Liver (tissue), 9 donors: ENCODE measurements around the gene CEP128. TPM values are rescaled to one million over a fixed set of nuclear protein-coding genes. Genes with fewer than 3 reads are reported as not detected.

Experiments
- DNase-seq: peaks from one replicate; pipeline ENCODE4 v3.0.0-alpha.2; 2017; ENCODE audit warnings: low spot score
- H3K27ac ChIP-seq, 2 donors: one replicate each; pipeline ENCODE4 v1.7.0; 2013; ENCODE audit warnings: inconsistent platforms in 2 of 2, low read length in 2 of 2, control low read depth in 1 of 2, low read depth in 1 of 2, mild to moderate bottlenecking in 1 of 2
- H3K27me3 ChIP-seq, 4 donors: one replicate each; pipeline versions ENCODE4 v1.6.1 to v1.7.0; 2013; ENCODE audit warnings: low read length in 3 of 4, inconsistent platforms in 1 of 4, mild to moderate bottlenecking in 1 of 4, moderate library complexity in 1 of 4; ENCODE audit not compliant: control insufficient read depth in 4 of 4, insufficient read depth in 4 of 4
- H3K36me3 ChIP-seq, 4 donors: one replicate each; pipeline versions ENCODE4 v1.6.1 to v1.7.0; 2013; ENCODE audit warnings: low read length in 3 of 4, mild to moderate bottlenecking in 3 of 4, low read depth in 1 of 4, moderate library complexity in 1 of 4; ENCODE audit not compliant: control insufficient read depth in 4 of 4, insufficient read depth in 3 of 4
- H3K4me1 ChIP-seq, 4 donors: one replicate each; pipeline versions ENCODE4 v1.6.1 to v1.7.0; 2013; ENCODE audit warnings: low read length in 3 of 4, mild to moderate bottlenecking in 3 of 4, moderate library complexity in 1 of 4; ENCODE audit not compliant: control insufficient read depth in 4 of 4, insufficient read depth in 4 of 4
- H3K4me3 ChIP-seq, 3 donors: one replicate each; pipeline versions ENCODE4 v1.6.1 to v1.7.0; 2013; ENCODE audit warnings: low read length in 3 of 3, control low read depth in 1 of 3, low read depth in 1 of 3, mild to moderate bottlenecking in 1 of 3
- H3K9ac ChIP-seq, 2 donors: one replicate each; pipeline ENCODE4 v1.7.0; 2013; ENCODE audit warnings: low read length in 2 of 2, mild to moderate bottlenecking in 2 of 2, moderate library complexity in 2 of 2, control low read depth in 1 of 2, low read depth in 1 of 2
- H3K9me3 ChIP-seq, 4 donors: one replicate each; pipeline versions ENCODE4 v1.6.1 to v1.7.0; 2013; ENCODE audit warnings: low read length in 3 of 4; ENCODE audit not compliant: control insufficient read depth in 4 of 4
- EGR1 ChIP-seq, 2 donors: IDR thresholded peaks; 2 replicates each; pipeline ENCODE4 v1.6.1; 2016 to 2018; ENCODE audit warnings: antibody characterized with exemption in 2 of 2, low read depth in 2 of 2
- FOXA1 ChIP-seq: IDR thresholded peaks from 2 replicates; pipeline ENCODE4 v1.6.1; 2016; ENCODE audit warnings: antibody characterized with exemption
- FOXA2 ChIP-seq: IDR thresholded peaks from 2 replicates; pipeline ENCODE4 v1.6.1; 2016; ENCODE audit warnings: antibody characterized with exemption
- GABPA ChIP-seq, 2 donors: IDR thresholded peaks in 1 of 2; conservative IDR thresholded peaks in 1 of 2; 2 replicates each; pipeline ENCODE4 v1.6.1; 2016; ENCODE audit warnings: antibody characterized with exemption in 2 of 2, mild to moderate bottlenecking in 1 of 2, moderate library complexity in 1 of 2
- HNF4A ChIP-seq, 2 donors: conservative IDR thresholded peaks; 2 replicates each; pipeline ENCODE4 v1.6.1; 2016; ENCODE audit warnings: antibody characterized with exemption in 2 of 2, mild to moderate bottlenecking in 2 of 2
- HNF4G ChIP-seq: IDR thresholded peaks from 2 replicates; pipeline ENCODE4 v1.6.1; 2016; ENCODE audit warnings: antibody characterized with exemption
- JUND ChIP-seq, 2 donors: IDR thresholded peaks; 2 replicates each; pipeline ENCODE4 v1.6.1; 2016; ENCODE audit warnings: antibody characterized with exemption in 2 of 2
- NR2F2 ChIP-seq: IDR thresholded peaks from 2 replicates; pipeline ENCODE4 v1.6.1; 2016; ENCODE audit warnings: antibody characterized with exemption
- RAD21 ChIP-seq, 2 donors: IDR thresholded peaks; 2 replicates each; pipeline ENCODE4 v1.6.1; 2016; ENCODE audit warnings: antibody characterized with exemption in 2 of 2, mild to moderate bottlenecking in 2 of 2
- RXRA ChIP-seq, 2 donors: IDR thresholded peaks; 2 replicates each; pipeline ENCODE4 v1.6.1; 2017 to 2018; ENCODE audit warnings: antibody characterized with exemption in 2 of 2, mild to moderate bottlenecking in 1 of 2
- SP1 ChIP-seq: IDR thresholded peaks from 2 replicates; pipeline ENCODE4 v1.6.1; 2018; ENCODE audit warnings: antibody characterized with exemption, mild to moderate bottlenecking
- TAF1 ChIP-seq: conservative IDR thresholded peaks from 2 replicates; pipeline ENCODE4 v1.6.1; 2016; ENCODE audit warnings: antibody characterized with exemption, mild to moderate bottlenecking
- YY1 ChIP-seq: IDR thresholded peaks from 2 replicates; pipeline ENCODE4 v1.6.1; 2016; ENCODE audit warnings: antibody characterized with exemption, mild to moderate bottlenecking
- WGBS: extraction: QIAGEN DNeasy Blood & Tissue Kit; methylation state at CpG from one replicate; pipeline ENCODE4 v1.1.7; 2013; 5-methylcytosine and 5-hydroxymethylcytosine counted together
- polyA plus RNA-seq, 2 donors: library from polyadenylated mRNA; stranded (reverse) in 1 of 2; unstranded in 1 of 2; fragments of 200-250 nt in 1 of 2; fragments of >200 nt in 1 of 2; fragmentation: Nextera tagmentation in 1 of 2; extraction: Ambion mirVana in 1 of 2; gene quantifications; one replicate each; pipeline versions ENCODE4 v1.2.1 to v1.2.3, GENCODE V29; 2013 to 2015
- total RNA-seq, 2 donors: library from RNA; depleted of rRNA; stranded (reverse); fragments of >200 nt; gene quantifications; one replicate each; pipeline ENCODE4 v1.2.3, GENCODE V29; 2014
- TF ChIP-seq, protein P1 (sequence below): IDR thresholded peaks from 2 replicates; pipeline ENCODE4 v1.6.1; 2016; ENCODE audit warnings: antibody characterized with exemption
- TF ChIP-seq, protein P2 (sequence below): IDR thresholded peaks from 2 replicates; pipeline ENCODE4 v1.6.1; 2016; ENCODE audit warnings: antibody characterized with exemption, mild to moderate bottlenecking
- TF ChIP-seq, protein P3 (sequence below): IDR thresholded peaks from 2 replicates; pipeline ENCODE4 v1.6.1; 2016; ENCODE audit warnings: antibody characterized with exemption
- TF ChIP-seq, protein P4 (sequence below): fragments of 150-350 bp; IDR thresholded peaks from 2 replicates; pipeline ENCODE4 v1.5.1; 2017; ENCODE audit warnings: improper control_type of control experiment, low read depth, low read length; ENCODE audit not compliant: missing input control
- TF ChIP-seq, protein P5 (sequence below): IDR thresholded peaks from 2 replicates; pipeline ENCODE4 v1.6.1; 2016; ENCODE audit warnings: antibody characterized with exemption
- donor health status: healthy.
- donor health status: healthy.
- donor health status: healthy.
- donor health status: healthy.
- donor health status: healthy.

Gene CEP128
- total and polyA plus RNA-seq, 4 donors = 0.27 to 3.8 (median 1.4) TPM

DNA sequence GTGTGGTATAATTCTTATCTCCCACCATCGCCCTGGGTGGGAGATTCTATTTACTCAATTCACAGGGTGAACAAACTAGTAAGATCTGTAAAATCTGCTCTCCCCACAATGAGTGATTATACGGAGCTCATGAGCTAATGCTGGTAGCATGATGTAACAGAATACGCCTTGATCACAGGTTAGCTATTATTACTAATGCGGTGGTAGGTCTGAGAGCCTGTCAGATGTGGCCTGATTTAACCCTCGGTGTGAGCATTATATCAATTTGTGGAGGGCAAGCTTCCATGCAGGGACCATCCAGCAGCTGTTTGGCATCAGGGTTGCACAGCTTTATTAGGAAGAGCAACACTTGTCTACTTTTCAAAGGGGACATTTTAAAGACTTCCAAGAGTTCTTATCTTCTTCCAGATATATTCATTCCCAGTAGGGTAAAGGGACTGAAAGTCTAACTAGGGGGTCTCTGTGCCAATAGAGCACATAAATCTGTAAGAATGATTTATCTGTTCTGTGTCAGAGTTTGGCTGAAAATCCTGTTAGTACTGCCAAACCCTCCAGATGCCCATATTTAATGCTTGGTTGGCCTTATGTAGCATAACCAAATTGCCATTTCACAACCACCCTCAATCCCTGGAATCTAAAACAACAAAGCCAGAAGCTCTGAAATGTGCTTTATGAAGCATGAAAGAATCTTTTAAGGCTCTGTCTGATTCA is 32.5 kb upstream of the CEP128 start:
- DNase-seq = no peak
- H3K4me1 ChIP-seq = peaks cover 0 to 4% (median 0%) of the 10 kb centered on the region in 4 donors
- H3K36me3 ChIP-seq = no peaks in the 10 kb centered on the region
- H3K27ac ChIP-seq = no peak overlapping the region
- H3K4me3 ChIP-seq = no peak overlapping the region
- H3K27me3 ChIP-seq = no peaks in the 10 kb centered on the region
- TF ChIP-seq RAD21 (IDR thresholded peaks at IDR 0.05) (no peak), NR2F2 (no peak), FOXA1 (no peak), YY1 (no peak), FOXA2 (no peak), GABPA (IDR thresholded peaks at IDR 0.05 in 1 of 2, conservative IDR thresholded peaks at IDR 0.05 in 1 of 2) (no peak), JUND (IDR thresholded peaks at IDR 0.05) (no peak), SP1 (no peak), HNF4G (no peak), HNF4A (conservative IDR thresholded peaks at IDR 0.05) (no peak), RXRA (IDR thresholded peaks at IDR 0.05) (no peak), EGR1 (IDR thresholded peaks at IDR 0.05; ENCODE audit: low read depth in 2 of 2) (no peak), TAF1 (no peak)
- TF ChIP-seq, protein P1, sequence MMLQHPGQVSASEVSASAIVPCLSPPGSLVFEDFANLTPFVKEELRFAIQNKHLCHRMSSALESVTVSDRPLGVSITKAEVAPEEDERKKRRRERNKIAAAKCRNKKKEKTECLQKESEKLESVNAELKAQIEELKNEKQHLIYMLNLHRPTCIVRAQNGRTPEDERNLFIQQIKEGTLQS = no peak
- TF ChIP-seq, protein P2, sequence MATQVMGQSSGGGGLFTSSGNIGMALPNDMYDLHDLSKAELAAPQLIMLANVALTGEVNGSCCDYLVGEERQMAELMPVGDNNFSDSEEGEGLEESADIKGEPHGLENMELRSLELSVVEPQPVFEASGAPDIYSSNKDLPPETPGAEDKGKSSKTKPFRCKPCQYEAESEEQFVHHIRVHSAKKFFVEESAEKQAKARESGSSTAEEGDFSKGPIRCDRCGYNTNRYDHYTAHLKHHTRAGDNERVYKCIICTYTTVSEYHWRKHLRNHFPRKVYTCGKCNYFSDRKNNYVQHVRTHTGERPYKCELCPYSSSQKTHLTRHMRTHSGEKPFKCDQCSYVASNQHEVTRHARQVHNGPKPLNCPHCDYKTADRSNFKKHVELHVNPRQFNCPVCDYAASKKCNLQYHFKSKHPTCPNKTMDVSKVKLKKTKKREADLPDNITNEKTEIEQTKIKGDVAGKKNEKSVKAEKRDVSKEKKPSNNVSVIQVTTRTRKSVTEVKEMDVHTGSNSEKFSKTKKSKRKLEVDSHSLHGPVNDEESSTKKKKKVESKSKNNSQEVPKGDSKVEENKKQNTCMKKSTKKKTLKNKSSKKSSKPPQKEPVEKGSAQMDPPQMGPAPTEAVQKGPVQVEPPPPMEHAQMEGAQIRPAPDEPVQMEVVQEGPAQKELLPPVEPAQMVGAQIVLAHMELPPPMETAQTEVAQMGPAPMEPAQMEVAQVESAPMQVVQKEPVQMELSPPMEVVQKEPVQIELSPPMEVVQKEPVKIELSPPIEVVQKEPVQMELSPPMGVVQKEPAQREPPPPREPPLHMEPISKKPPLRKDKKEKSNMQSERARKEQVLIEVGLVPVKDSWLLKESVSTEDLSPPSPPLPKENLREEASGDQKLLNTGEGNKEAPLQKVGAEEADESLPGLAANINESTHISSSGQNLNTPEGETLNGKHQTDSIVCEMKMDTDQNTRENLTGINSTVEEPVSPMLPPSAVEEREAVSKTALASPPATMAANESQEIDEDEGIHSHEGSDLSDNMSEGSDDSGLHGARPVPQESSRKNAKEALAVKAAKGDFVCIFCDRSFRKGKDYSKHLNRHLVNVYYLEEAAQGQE = no peak
- TF ChIP-seq, protein P3, sequence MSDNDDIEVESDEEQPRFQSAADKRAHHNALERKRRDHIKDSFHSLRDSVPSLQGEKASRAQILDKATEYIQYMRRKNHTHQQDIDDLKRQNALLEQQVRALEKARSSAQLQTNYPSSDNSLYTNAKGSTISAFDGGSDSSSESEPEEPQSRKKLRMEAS = no peak
- TF ChIP-seq, protein P4, sequence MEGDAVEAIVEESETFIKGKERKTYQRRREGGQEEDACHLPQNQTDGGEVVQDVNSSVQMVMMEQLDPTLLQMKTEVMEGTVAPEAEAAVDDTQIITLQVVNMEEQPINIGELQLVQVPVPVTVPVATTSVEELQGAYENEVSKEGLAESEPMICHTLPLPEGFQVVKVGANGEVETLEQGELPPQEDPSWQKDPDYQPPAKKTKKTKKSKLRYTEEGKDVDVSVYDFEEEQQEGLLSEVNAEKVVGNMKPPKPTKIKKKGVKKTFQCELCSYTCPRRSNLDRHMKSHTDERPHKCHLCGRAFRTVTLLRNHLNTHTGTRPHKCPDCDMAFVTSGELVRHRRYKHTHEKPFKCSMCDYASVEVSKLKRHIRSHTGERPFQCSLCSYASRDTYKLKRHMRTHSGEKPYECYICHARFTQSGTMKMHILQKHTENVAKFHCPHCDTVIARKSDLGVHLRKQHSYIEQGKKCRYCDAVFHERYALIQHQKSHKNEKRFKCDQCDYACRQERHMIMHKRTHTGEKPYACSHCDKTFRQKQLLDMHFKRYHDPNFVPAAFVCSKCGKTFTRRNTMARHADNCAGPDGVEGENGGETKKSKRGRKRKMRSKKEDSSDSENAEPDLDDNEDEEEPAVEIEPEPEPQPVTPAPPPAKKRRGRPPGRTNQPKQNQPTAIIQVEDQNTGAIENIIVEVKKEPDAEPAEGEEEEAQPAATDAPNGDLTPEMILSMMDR = no peak
- TF ChIP-seq, protein P5, sequence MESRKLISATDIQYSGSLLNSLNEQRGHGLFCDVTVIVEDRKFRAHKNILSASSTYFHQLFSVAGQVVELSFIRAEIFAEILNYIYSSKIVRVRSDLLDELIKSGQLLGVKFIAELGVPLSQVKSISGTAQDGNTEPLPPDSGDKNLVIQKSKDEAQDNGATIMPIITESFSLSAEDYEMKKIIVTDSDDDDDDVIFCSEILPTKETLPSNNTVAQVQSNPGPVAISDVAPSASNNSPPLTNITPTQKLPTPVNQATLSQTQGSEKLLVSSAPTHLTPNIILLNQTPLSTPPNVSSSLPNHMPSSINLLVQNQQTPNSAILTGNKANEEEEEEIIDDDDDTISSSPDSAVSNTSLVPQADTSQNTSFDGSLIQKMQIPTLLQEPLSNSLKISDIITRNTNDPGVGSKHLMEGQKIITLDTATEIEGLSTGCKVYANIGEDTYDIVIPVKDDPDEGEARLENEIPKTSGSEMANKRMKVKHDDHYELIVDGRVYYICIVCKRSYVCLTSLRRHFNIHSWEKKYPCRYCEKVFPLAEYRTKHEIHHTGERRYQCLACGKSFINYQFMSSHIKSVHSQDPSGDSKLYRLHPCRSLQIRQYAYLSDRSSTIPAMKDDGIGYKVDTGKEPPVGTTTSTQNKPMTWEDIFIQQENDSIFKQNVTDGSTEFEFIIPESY = no peak
- H3K9me3 ChIP-seq = no peaks in the 10 kb centered on the region
- 61% methylated on average over 5 of the region's 5 CpGs for WGBS
- H3K9ac ChIP-seq = no peak overlapping the region
